A172 (cell line): ENCODE results near the gene KCNJ12. TPM values are rescaled to one million over a fixed set of nuclear protein-coding genes. Genes with fewer than 3 reads are reported as not detected.
A peak's percentile ranks its signal among the peaks of the same experiment; 100 is the strongest.
"Not testable (repeated sequence)": the region's sequence is repeated elsewhere in the genome, so short reads cannot be mapped to it uniquely, and the experiment has no call there.

ENCODE experiments used
- DNase-seq: peaks from one replicate; pipeline ENCODE4 v3.0.0-alpha.2; 2015; ENCODE audit warnings: low spot score
- total RNA-seq: library from RNA; depleted of rRNA; stranded (reverse); fragments of >200 nt; shearing (Covaris generic); gene quantifications from 2 replicates; pipeline ENCODE4 v1.2.3, GENCODE V29; 2014

The KCNJ12 gene
- total RNA-seq, 1 experiment from 2014 or later: 0.03 TPM

DNA sequence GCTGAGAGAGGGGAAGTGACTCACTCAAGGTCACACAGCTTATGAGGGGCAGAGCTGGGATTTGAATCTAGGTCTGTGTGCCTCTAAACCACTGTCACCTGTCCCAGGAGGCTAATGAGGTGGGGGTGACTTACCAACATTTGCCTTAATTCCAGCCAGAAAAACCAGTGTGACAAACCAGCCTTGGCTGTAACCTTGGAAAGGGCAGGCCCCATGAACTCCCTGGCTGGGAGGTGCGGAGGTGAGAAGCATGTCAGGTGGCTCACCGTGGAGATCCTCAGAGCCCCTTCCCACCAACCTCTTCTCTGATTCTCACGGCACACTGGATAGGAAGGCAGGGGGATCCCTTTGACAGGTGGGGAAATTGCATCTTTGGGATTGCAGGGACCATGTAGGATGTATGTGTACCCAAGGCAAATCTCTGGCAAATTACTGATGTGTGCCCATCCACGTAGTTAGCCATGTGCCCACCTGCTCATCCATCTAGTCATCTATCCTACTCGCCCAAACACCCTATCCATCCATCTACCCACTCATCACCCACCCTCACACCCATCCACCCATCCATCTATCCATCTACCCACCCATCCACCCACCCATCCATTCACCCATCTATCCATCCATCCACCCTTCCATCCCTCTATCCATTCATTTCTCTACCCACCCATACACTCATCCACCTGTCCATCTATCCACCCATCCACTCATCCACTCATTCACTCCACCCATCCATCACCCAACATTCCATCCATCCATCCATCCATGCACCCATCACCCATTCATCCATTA lies 30.7 kb downstream of the KCNJ12 start:
- not testable (repeated sequence) for DNase-seq

- DNase-seq: not testable (repeated sequence)
These were observed 31.6 kb downstream of the KCNJ12 start for GRCh38 chr17:21407752-21408151.

- not testable (repeated sequence) for DNase-seq
These were observed 32.1 kb downstream of the KCNJ12 start for GRCh38 chr17:21408224-21408623.

GRCh38 chr17:21408766-21409300 lies 32.7 kb downstream of the KCNJ12 start:
- DNase-seq: not testable (repeated sequence)

DNA sequence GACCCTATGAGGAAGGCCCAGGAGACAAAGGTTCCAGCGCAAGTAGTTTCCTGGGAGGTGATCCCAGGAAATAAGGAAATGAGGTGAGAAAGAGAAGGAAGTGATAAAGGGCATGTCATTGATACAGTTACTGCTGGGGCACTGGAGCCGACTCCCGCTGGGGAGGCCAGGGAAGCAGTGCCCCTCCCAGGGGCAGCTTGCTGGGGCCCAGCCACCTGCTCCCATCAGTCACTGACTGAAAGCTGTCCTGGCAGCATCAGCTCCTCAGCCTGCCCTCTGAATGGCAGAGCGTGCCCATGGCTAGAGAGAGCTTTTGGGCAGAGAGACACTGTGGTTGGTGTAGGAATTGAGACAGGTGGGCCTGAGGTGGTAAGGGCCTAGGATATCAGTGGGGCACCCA lies 33.2 kb downstream of the KCNJ12 start:
- not testable (repeated sequence) for DNase-seq

GRCh38 chr17:21409971-21410370 lies 33.8 kb downstream of the KCNJ12 start:
- not testable (repeated sequence) for DNase-seq

DNA sequence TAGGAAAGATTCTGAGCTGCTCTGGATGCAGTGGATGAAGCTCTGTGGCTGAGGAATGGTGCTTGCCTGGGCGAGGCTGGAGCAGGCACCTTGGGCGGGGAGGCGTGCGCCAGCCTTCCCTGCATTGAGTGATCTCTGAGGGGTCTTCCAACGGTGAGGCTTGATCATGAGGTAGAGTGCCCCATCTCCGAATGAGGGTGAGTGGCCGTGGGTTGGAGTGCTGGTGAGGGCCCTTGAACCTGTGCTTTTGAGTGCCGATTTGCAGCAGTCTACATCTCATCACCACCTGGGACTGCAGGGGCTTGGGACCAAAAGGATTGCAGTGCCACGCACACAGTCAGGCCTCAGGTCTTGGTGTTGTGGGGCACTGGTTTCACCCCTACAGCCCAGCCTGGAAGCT lies 34.2 kb downstream of the KCNJ12 start:
- DNase-seq: not testable (repeated sequence)

DNA sequence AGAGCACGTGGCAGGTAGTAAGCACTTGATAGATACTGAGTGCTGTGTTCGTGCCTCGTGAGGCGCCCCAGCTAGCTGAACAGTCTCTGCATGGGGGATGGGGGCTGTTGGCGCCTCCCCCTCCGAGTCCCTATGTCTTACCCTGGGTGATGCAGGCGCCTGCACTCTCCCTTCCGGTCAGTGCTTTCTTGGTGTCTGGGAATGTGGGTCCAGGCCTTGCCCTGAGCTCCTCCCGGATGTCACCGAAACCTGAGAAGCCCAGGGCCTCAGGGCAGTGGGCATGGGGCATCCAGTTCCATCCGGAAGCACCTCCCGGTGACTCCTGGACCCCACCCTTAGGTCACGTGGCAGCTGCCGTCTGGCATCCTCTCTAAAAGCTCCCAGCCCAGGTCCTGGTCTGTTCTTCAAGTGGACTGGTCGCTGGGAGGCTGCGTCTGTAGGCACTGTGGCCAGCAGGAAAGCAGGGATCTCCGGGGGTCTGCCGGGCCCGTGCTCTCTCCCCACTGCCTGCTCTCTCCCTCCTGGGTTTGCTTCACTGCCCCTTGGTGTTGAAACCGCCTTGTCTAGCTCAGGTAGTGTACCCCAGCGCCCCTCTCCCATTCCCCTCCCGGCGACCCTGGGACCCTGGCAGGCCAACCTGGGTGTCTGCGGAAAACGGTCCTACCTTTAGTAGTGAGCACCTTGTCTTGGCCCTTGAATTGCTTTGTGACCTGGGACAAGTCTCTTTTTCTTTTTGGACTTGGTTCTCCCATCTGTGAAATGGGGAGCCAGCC lies 34.9 kb downstream of the KCNJ12 start:
- DNase-seq: peak; percentile 62

DNA sequence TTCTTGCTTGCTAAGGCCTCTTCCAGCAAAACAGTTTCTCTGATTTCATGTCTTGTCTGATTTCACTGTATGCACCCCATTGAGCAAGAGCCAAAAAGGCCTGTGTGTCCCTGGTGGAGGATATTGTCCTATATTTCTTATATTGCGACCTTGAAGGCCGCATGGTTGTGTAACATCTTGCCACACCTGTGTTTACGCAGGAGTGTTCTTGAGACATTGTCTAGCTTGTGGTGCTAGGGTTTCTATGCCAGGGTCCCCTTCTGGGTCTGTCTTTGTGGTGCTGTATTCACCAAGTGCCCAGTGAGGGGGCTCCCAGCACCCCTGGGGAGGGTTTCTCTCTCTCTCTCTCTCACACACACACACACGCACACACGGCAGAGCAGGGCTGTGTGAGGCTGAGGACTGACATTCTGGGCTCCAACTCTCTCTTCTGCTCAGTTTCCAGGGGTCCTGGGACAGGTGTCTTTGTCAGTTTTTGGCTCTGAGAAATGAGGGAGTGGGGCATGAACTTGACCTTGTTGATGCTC lies 35.6 kb downstream of the KCNJ12 start:
- DNase-seq: not testable (repeated sequence)

DNA sequence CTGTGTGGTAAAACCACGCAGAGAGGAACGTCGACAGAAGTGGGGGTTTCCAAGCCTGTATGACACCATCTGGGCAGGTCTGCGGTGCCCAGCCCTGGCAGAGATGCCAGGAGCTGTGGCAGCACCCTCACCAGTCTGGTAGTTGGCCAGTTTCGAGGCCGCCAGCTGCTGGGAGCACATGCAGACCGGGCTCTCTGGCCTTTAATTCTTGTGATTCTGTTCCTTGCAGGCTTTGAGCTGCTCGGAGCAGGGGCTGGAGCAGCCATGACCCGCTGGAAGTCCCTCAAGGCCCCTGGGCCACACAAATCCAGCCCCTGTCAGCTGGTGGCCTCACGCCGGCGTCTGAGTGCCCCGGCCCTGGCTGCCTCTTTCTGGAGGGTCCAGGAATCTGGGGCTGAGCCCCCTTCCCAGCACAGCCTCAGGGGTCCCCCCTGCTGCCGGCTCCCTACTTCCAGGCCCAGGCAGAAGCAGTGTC lies 36.1 kb downstream of the KCNJ12 start:
- DNase-seq: not testable (repeated sequence)

DNA sequence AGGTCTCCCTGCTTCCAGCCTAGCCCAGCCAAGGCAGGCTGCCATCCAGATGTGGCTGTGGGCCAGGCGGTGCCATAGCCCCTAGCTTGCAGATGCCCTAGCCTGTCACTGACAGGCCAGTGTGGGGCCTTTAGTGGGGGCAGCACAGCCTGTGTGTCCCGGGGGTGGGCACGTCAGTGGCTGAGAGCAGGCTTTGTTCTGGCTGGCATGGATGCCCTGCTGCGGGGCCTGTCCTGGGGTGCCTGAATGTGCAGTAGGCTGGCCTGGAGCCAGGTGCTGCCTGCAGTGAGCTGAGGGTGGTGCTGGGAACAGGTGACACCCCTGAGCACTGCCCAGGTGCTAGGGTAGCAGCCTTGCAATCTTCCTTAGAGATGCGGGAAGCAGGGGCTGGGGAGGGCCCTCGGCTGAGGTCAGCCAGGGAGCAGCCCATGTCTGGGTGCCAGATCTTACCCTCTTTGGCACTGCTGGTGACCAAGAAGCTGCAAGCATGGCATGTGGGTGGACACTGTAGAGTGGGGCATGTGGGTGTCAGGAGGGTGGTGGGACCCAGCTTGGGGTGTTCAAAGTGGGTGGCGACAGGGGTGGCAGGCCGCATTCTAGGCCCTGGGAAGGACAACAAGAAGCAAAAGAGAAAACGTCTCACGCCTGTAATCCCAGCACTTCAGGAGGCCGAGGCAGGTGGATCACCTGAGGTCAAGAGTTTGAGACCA lies 37.6 kb downstream of the KCNJ12 start:
- DNase-seq: not testable (repeated sequence)

DNA sequence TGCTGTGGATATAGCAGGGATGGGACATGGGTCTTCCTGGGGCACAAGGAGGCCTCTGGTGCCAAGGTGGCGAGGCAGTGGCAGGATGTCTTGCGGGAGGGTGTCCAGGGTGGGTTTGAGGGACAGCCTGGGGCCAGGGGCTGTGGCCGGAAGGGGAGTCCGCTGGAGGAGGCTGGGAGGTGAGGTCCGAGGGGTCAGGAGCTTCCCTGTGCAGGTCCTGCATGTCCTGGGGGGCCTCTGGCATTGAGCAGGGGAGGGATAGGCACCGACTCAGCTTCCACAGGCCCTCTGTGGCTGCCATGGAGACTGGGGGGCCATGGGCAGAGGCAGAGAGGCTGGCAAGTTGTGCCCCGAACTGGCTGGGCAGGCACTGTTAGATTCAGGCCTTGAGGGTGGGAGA lies 38.5 kb downstream of the KCNJ12 start:
- DNase-seq: not testable (repeated sequence)

- DNase-seq: not testable (repeated sequence)
These were observed 39.2 kb downstream of the KCNJ12 start for GRCh38 chr17:21415166-21415990.

- DNase-seq: not testable (repeated sequence)
These were observed 40.4 kb downstream of the KCNJ12 start for GRCh38 chr17:21416471-21416981.

DNA sequence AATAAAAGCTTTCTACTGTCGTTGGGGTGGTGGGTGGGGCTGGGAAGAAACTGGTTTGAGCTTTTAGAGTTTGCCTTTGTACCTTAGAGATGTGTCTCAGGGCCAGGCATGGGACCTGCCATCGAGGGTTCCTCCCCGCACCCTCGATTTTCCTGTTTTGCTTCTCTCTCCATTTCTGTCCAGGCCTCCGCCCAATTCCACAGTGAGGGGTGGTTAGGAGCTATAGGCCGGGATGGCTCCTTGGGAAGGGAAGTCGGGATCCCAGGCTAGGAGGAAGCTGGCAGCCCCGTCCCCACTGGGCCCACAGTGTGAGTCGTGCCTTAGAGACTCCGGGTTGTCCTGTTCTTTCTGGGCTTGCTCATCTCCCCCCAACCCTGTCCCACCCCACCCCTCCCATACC lies 41.2 kb downstream of the KCNJ12 start:
- DNase-seq: not testable (repeated sequence)

GRCh38 chr17:21417921-21418320 lies 41.8 kb downstream of the KCNJ12 start:
- DNase-seq: no peak

DNA sequence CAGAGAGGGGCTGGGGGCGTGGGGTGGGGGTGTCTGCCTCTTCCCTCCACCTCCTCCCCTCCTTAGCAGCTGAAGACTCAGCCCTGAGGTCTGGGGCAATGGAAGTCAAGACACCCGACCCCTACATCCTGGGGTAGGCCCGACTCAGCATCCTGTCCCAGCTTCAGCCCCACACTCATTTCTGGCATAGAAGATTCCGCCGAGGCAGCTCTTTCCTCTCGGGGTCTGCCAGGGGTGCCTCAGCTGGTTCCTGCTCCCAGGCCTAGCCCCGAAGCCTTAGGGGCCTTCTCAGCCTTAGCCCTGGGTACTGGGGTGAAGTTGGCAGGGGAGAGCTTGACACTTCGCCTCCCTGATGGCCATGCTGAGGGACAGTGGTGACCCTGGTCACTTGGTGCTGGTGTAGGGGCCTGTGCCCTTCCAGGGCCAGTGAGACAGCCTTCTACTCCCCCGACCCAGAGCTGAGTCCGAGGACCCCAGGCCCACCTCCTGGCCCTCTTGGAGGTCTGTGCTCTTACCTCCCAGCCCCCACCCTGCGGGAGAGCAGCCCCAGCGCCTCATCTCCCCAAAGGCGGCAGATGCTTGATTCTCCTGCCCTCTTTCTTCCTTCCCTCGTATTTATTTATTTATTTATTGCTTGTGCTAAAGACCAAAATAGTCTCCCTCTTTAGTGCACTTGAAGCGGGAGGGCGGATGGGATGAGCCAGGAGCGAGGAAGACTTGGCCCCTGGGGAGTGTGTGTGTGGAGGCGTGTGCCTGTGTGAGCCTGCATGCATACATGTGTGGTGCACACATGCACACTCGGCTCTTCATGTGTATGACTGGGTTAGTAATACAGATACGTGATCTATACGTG lies 42.5 kb downstream of the KCNJ12 start:
- no peak for DNase-seq

DNA sequence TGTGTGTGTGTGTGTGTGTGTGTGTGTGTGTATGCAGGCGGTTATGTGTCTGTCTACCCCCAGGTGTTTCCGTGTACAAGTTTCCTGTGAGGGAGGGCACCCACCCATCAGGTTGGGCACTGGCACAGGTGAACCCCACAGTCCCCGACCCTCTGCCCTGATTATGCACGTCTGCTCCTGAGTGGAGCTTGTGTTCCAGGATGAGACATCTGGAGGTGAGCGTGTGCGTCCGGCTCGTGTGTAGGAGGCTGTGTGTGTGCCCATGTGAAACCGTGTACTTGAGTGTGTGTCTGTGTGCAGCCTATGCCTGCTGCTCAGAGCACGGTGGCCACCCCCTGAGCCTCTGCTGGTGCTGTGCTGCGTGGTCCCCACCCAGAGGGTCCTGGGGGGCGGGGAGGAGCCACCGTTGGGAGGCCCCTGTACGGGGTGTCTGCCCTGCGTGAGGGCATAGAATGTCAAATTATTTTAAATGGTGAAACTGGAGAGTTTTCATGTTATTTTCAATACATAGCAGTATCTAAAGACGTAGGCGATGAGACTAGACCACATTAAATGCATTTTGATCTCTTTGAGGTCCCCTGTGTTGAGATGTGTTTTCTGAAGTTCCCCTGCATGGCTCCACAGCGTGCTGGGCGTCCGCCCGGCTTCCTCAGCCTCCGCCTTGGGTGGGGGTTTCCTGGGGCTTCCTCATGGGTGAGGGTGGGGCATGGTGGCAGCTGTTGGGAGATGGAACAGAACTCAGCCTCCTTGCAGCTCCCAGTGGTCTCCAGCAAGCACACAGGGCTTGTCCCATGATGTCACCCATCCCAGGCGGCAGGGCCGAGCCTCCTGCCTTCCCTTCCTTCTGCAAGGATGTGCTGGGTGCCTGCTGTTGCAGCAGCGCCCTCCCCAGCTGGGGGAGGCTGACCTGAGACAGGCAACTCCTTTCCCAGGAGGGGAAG lies 43.4 kb downstream of the KCNJ12 start:
- no peak for DNase-seq
